WTC11 (cell line): Measurements from ENCODE around the gene FAM9C. TPM values are rescaled to one million over a fixed set of nuclear protein-coding genes. Genes with fewer than 3 reads are reported as not detected.

Experiments used
- ATAC-seq: fragments of 200-7000 bp; cut with Tn5 transposase; 2 replicates; pipeline ENCODE4 v1.10.0; 2021; ENCODE audit warnings: mild to moderate bottlenecking, moderate library complexity
- CTCF ChIA-PET: fragments of 300-600 bp; sonication (Branson Sonifier 250); formaldehyde crosslinking; loops from one replicate; lab custom pipeline; 2021; ENCODE audit warnings: antibody characterized with exemption; lab: Charles Lee
- POLR2A ChIA-PET: fragments of 350-600 bp; sonication (Branson Sonifier 250); formaldehyde crosslinking; loops from one replicate; lab custom pipeline; 2021; ENCODE audit warnings: antibody characterized with exemption; lab: Charles Lee
- DNase-seq: peaks from one replicate; pipeline ENCODE4 v3.0.0; 2021; ENCODE audit warnings: low spot score
- H3K27ac Mint-ChIP-seq: 2 replicates; pipeline ENCODE4 v1.8.0; 2021; ENCODE audit warnings: mixed read lengths
- H3K27me3 Mint-ChIP-seq: 2 replicates; pipeline ENCODE4 v1.8.0; 2021; ENCODE audit warnings: low read depth, mild to moderate bottlenecking, moderate library complexity, mixed read lengths
- H3K36me3 Mint-ChIP-seq: 2 replicates; pipeline ENCODE4 v1.8.0; 2021; ENCODE audit warnings: mixed read lengths
- H3K4me1 Mint-ChIP-seq: 2 replicates; pipeline ENCODE4 v1.8.0; 2022; ENCODE audit warnings: mixed read lengths
- H3K4me3 Mint-ChIP-seq: 2 replicates; pipeline ENCODE4 v1.8.0; 2021; ENCODE audit warnings: mild to moderate bottlenecking, moderate library complexity, mixed read lengths
- H3K9me3 Mint-ChIP-seq: 2 replicates; pipeline ENCODE4 v1.8.0; 2021; ENCODE audit warnings: mixed read lengths
- AFF4 ChIP-seq: sonication (generic); formaldehyde crosslinking; IDR thresholded peaks from 2 replicates; pipeline ENCODE4 v1.8.1; 2023; ENCODE audit warnings: mild to moderate bottlenecking, missing genetic modification reagents, borderline replicate concordance
- ATF6 ChIP-seq: sonication (generic); formaldehyde crosslinking; IDR thresholded peaks from 2 replicates; pipeline ENCODE4 v1.8.1; 2023; ENCODE audit warnings: mild to moderate bottlenecking, missing genetic modification reagents
- CREB1 ChIP-seq: sonication (generic); formaldehyde crosslinking; IDR thresholded peaks from 2 replicates; pipeline ENCODE4 v1.8.0; 2023; ENCODE audit warnings: mild to moderate bottlenecking, missing genetic modification reagents
- EMX1 ChIP-seq: fragments of 250-450 bp; sonication (Bioruptor Pico); IDR thresholded peaks from 2 replicates; pipeline ENCODE4 v1.8.0; 2021; ENCODE audit warnings: mild to moderate bottlenecking
- ERG ChIP-seq: fragments of 250-450 bp; sonication (Bioruptor Pico); IDR thresholded peaks from 2 replicates; pipeline ENCODE4 v1.8.0; 2021; ENCODE audit warnings: mild to moderate bottlenecking
- FOXJ3 ChIP-seq: sonication (generic); formaldehyde crosslinking; IDR thresholded peaks from 2 replicates; pipeline ENCODE4 v1.9.0; 2021; ENCODE audit warnings: missing genetic modification reagents, mild to moderate bottlenecking, borderline replicate concordance
- GTF2I ChIP-seq: fragments of 250-450 bp; sonication (Bioruptor Pico); conservative IDR thresholded peaks from 2 replicates; pipeline ENCODE4 v1.4.0; 2021; ENCODE audit warnings: mild to moderate bottlenecking
- IRF2 ChIP-seq: sonication (generic); formaldehyde crosslinking; IDR thresholded peaks from 2 replicates; pipeline ENCODE4 v1.8.0; 2022; ENCODE audit warnings: low read depth, missing genetic modification reagents, borderline replicate concordance
- JAZF1 ChIP-seq: fragments of 250-450 bp; sonication (Bioruptor Pico); IDR thresholded peaks from 2 replicates; pipeline ENCODE4 v1.9.0; 2021; ENCODE audit warnings: moderate library complexity, mild to moderate bottlenecking, inconsistent platforms
- NFE2L1 ChIP-seq: sonication (generic); formaldehyde crosslinking; IDR thresholded peaks from 2 replicates; pipeline ENCODE4 v1.8.1; 2023; ENCODE audit warnings: missing genetic modification reagents
- NR1H2 ChIP-seq: sonication (generic); formaldehyde crosslinking; IDR thresholded peaks from 2 replicates; pipeline ENCODE4 v1.9.0; 2021; ENCODE audit warnings: mild to moderate bottlenecking, moderate library complexity, missing genetic modification reagents
- PRRX2 ChIP-seq: fragments of 250-450 bp; sonication (Bioruptor Pico); IDR thresholded peaks from 2 replicates; pipeline ENCODE4 v1.8.0; 2021; ENCODE audit warnings: mild to moderate bottlenecking
- RELA ChIP-seq: sonication (generic); formaldehyde crosslinking; IDR thresholded peaks from 2 replicates; pipeline ENCODE4 v1.8.1; 2022; ENCODE audit warnings: missing genetic modification reagents, mild to moderate bottlenecking, borderline replicate concordance
- SMAD3 ChIP-seq: sonication (generic); formaldehyde crosslinking; IDR thresholded peaks from 2 replicates; pipeline ENCODE4 v1.8.0; 2022; ENCODE audit warnings: missing genetic modification reagents, mild to moderate bottlenecking, borderline replicate concordance
- USF2 ChIP-seq: sonication (generic); formaldehyde crosslinking; IDR thresholded peaks from 2 replicates; pipeline ENCODE4 v1.8.1; 2023; ENCODE audit warnings: mild to moderate bottlenecking, missing genetic modification reagents, moderate library complexity
- ZNF121 ChIP-seq: sonication (generic); formaldehyde crosslinking; IDR thresholded peaks from 2 replicates; pipeline ENCODE4 v1.8.0; 2023; ENCODE audit warnings: missing genetic modification reagents
- ZNF138 ChIP-seq: sonication (generic); formaldehyde crosslinking; conservative IDR thresholded peaks from 2 replicates; pipeline ENCODE4 v1.8.1; 2022; ENCODE audit warnings: mild to moderate bottlenecking, moderate library complexity, missing genetic modification reagents
- ZNF219 ChIP-seq: sonication (generic); formaldehyde crosslinking; IDR thresholded peaks from 2 replicates; pipeline ENCODE4 v1.8.0; 2023; ENCODE audit warnings: missing genetic modification reagents, mild to moderate bottlenecking, borderline replicate concordance
- ZNF263 ChIP-seq: sonication (generic); formaldehyde crosslinking; IDR thresholded peaks from 2 replicates; pipeline ENCODE4 v1.8.1; 2022; ENCODE audit warnings: low read depth, mild to moderate bottlenecking, moderate library complexity, missing genetic modification reagents
- ZNF532 ChIP-seq: fragments of 250-450 bp; sonication (Bioruptor Pico); IDR thresholded peaks from 2 replicates; pipeline ENCODE4 v1.9.0; 2021; ENCODE audit warnings: mild to moderate bottlenecking, borderline replicate concordance
- total RNA-seq: library from RNA; stranded (reverse); gene quantifications from 3 replicates; pipeline ENCODE4 v1.2.3, GENCODE V29; 2021

The FAM9C gene
- total RNA-seq, 1 experiment from 2014 or later = 0.28 TPM

GRCh38 chrX:13077168-13077567 lies 32.7 kb upstream of the FAM9C start (continued):
- TF ChIP-seq ZNF532 (CRISPR knock-in tag) = no peak
- TF ChIP-seq PRRX2 (CRISPR knock-in tag) = no peak
- no peak for TF ChIP-seq ATF6 (CRISPR knock-in tag)

GRCh38 chrX:13076176-13076961 lies 31.9 kb upstream of the FAM9C start:
- H3K9me3 Mint-ChIP-seq = no peaks in the 10 kb centered on the region
- ChIA-PET POLR2A (no interaction called here), CTCF (no interaction called here)
- DNase-seq (no peak), ATAC-seq (no peak)
- peaks cover 10% of the 10 kb centered on the region for H3K4me1 Mint-ChIP-seq
- H3K4me3 Mint-ChIP-seq = no peak overlapping the region
- H3K36me3 Mint-ChIP-seq = no peaks in the 10 kb centered on the region
- no peak overlapping the region; the same call in 1 of the 2 replicates for H3K27ac Mint-ChIP-seq
- no peaks in the 10 kb centered on the region; the same call in 1 of the 2 replicates for H3K27me3 Mint-ChIP-seq
- no peak for TF ChIP-seq FOXJ3
- no peak for TF ChIP-seq NFE2L1
- no peak for TF ChIP-seq CREB1 (CRISPR knock-in tag)
- no peak for TF ChIP-seq IRF2 (CRISPR knock-in tag)
- no peak for TF ChIP-seq ERG (CRISPR knock-in tag)
- no peak for TF ChIP-seq NR1H2
- TF ChIP-seq RELA (CRISPR knock-in tag) = no peak
- TF ChIP-seq EMX1 = no peak
- TF ChIP-seq USF2 = no peak
- no peak for TF ChIP-seq ZNF263 (CRISPR knock-in tag)

- Mint-ChIP-seq H3K27me3 (no peaks in the 10 kb centered on the region), H3K4me3 (no peak overlapping the region), H3K9me3 (no peaks in the 10 kb centered on the region), H3K4me1 (peaks cover 10% of the 10 kb centered on the region), H3K36me3 (no peaks in the 10 kb centered on the region), H3K27ac (no peak overlapping the region)
- ATAC-seq (no peak), DNase-seq (no peak)
- POLR2A ChIA-PET = no interaction called here
- CTCF ChIA-PET = no interaction called here
- TF ChIP-seq ZNF219 = no peak
- no peak for TF ChIP-seq ZNF121 (CRISPR knock-in tag)
- no peak for TF ChIP-seq SMAD3 (CRISPR knock-in tag)
- no peak for TF ChIP-seq JAZF1
- no peak for TF ChIP-seq GTF2I (CRISPR knock-in tag)
- TF ChIP-seq AFF4 = no peak
- TF ChIP-seq ZNF138 (CRISPR knock-in tag) = no peak
- TF ChIP-seq CREB1 (CRISPR knock-in tag) = no peak
Measured at GRCh38 chrX:13074297-13075262, 30.2 kb upstream of the FAM9C start.
